Suppressor macrophage (primary cell): Measurements from ENCODE around the gene GMPPA.

ENCODE experiments used
- DNase-seq, 4 experiments: peaks; one replicate each; pipeline ENCODE4 v3.0.0-alpha.2; 2020 to 2022
- total RNA-seq, 17 experiments: gene quantifications; one replicate each; lab custom pipeline; 2026; ENCODE audit warnings: mixed read lengths in 6 of 17, inconsistent platforms in 3 of 17; lab: John Stamatoyannopoulos, UW

GMPPA gene
- total RNA-seq, result 25.4 to 51.7 (median 32.3) reads per million in 17 experiments

DNA sequence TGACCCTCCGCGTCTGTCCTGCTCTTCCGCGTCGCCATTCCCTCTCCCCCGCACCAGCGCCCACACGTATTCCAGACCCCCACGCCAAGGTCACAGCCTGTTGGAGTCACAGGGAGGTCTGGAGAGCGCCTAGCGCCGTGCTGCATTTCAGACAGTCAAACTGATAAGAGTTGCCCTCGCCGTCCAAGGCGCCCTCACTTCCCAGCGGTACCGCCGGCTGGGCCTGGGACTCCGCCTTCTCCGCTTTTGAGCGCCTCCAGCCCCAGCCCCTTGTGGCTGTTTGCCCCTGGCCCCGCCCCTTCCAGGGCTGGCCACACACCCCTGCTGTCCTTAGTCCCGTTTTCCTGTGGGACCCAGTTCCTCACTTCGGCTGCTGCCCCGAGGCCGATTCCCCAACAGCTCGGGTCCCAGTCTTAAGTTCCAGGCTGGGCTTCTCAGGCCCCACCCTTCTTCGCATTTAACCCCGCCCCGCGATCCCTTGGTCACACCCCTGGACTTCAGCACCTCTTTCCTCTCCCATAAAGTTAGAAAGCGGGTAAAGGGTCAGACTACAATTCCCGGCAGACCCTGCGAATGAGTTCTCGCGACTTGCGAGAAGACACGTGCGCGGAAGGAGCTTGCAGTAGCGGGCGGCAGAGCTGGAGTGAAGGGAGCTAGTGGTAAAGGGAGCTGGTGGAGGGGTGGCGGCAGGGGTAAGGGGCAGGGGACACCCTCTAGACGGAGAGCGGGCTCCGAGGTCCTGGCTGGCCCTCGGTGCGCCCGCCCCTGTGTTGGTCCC, at the start of gene GMPPA:
Gene GMPPA, plus strand, starts transcription at position 612 of the 778 bp plus-strand sequence. CDS start 1,085 bp downstream, outside the sequence.
- peak; percentile 96 to 99 (median 98) for DNase-seq

- no peak for DNase-seq
These were observed 49.1 kb upstream of the GMPPA start for GRCh38 chr2:219449609-219450008.

DNA sequence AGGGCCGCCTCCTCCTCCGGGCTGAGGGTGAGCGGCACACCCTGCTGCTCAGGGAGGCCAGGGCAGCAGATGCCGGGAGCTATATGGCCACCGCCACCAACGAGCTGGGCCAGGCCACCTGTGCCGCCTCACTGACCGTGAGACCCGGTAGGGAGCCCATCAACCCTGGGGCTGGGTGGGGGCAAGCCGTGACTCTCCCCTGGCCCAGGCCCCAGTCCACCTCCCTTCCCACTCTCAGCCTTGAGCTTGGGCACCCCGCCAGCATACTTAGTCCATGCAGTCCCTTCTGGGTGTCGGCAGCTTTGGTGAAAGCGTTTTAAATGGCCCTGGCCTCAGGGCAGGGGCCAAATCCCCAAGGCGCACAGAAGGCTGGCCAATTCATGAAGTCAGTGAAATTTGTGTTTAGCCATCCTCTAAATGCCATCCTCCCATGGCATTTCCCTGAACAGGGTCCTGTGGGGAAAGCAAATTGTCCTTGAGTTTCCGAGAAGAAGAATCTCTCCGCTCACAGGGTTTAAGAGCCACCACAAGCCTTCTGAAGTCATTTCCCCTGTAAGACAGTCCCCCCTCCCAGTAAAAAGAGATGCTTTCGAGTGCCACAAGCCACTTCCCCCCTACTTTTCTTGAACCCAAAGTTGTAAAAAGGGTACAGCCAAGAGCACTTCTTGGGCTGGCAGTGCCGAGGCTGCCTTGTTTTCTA, 46.9 kb upstream of the GMPPA start:
- DNase-seq, result no peak

DNA sequence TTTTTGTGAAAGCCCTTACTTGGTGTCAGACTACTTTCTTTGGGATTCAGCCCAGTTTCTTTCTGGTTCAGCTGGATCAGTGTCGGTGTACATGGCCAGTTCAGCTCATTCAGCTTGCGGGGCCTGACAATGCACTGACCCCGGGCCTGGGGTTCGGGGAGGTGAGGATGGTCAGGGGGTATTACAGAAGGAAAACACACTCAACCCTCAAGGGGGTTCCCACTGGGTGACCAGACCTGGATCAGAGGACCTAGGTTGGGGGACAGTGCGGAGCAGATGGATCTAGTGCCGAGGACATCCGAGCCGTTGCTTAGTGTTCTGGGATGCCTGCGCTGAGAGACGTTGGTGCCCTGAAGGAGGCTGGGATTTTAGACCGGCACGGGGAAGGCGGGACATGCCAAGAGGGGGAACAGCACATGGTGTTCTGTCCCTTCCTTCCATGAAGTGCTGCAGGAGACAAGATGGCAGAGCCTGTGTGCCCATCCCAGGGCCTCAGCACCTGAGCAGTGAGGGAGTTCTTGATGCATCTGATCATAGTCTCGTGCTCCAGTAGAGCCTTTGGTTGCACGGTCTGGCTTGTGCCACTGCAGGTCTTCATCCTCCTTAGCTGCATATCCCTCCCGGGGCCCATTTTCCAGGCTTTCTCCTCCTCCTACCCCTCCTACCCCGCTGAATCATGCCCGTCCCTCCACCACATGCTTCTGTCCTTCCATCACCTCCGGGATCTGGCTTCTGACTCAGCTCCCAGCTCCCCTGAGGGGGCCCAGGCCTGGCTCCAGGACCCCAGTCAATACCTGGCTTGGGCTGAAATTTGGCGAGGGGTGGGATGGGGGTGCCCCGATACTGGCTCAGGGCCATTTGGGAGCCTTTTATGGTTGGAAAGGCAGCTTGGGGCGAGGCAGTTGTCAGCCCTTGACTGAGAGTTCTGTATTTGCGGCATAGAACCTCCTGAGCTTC, 46.1 kb upstream of the GMPPA start:
- DNase-seq, result no peak

GRCh38 chr2:219453671-219454590, 44.8 kb upstream of the GMPPA start:
- no peak for DNase-seq

DNA sequence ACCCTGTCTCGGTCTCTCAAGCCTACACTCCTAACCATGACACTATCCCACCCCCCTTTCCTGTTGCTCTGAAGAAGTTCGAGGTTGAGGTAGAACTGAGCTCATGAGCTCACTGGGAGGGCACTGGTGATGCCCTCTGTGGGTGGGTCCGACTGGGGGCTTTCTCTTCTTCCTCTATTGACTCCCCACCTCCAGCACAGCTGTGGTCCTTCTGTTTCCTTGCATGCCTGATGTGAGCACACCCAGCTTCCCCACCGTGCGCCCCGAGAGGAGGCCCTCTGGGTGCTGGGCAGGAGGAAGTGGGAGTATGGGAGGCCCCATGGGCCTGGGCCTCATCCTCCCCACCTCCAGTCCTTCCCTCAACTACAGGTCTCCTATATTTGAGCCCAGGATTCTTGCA, 43.1 kb upstream of the GMPPA start:
- peak; percentile 28 to 69 (median 60) for DNase-seq

DNA sequence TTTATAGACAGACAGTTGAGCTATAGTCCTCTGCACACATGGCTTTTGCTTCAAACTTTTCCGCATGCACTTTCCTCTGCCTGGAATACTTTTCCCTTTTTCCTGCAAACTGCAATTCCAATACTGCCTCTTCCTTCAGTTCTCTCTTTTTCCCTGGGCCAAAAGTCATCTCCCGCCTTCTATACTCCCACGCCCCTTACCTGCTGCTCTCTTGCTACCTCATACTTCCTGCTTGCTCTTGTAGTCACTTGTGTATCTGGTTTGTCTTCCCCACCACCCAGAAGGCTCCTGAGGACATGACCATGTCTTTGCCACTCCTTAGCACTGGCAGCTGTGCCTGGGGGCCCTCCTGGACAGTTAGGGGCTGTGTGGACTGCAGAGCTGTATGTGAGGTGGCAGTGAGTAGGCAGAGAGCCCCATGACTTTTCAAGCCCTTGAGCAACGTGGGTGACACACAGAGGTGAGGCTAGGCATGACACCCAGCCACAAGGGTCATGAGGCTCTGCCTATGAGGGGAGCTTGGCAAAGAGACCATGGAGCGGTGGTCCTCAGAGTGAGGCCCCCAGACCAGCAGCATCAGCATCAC, 40.8 kb upstream of the GMPPA start:
- DNase-seq, result peak; percentile 62 to 81 (median 74)

DNA sequence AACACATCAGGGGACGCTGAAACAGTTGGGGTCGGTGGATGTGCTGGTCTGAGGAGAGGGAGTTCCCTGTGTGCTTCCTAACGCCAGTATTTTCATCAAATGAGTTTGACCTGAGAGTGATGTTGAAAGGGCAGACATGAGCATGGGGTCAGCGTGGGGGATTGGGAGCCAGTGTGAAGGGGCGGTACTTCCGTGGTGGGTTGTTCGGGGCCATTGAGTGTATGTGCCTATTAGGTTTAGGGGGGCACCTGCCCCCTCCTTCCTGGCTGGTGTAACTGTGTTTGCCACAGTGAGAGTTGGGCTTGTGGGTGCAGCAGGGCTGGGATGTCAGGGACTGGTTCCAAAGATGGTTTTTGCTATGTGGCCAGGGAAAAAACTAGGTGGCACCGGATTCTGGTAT, 39.7 kb upstream of the GMPPA start:
- no peak for DNase-seq

DNA sequence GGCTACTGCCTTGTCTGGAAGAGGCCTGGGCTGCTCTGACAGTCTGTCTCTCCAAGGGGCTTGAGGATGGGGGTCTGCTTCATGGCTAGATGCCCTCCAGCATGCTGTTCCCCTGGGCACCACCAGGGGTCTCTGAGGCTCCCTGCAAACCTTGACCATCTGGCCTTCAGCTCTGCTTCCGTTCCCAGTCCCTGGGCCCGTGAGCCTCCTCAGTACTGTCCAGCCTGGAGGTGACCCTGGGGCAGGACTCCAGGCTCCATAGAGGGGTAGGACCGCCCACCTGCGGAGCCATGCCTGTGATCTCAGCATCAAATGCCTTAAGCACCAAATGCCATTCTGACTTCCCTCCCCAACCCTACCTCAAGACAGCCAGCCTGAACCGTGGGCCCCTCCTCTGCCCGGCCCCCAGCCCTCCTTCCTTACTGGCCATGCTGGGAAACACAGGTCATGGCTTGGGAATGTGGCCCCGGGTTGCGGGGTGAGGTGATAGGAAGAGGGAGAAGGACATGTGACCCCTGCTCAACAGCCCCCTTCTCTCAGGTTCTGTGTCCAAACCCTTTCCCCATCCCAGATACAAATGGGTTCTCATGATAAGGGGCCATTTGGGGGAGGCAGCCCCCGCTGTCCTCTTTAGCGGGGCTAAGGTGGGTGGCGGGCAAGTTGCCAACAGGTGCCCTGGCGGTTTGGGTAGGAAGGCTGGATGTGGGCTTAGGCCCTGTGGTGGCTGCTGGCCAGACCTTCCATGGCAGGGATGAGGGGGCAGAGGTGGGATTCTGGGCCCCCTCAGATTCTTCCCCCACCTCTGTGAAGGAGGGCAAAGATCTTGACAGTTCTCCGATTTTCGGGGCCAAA, 39.0 kb upstream of the GMPPA start:
- peak; percentile 63 to 80 (median 66) for DNase-seq

- no peak for DNase-seq
These were observed 38.2 kb upstream of the GMPPA start for GRCh38 chr2:219460424-219460926.

GRCh38 chr2:219461047-219461514, 37.6 kb upstream of the GMPPA start:
- no peak for DNase-seq

DNA sequence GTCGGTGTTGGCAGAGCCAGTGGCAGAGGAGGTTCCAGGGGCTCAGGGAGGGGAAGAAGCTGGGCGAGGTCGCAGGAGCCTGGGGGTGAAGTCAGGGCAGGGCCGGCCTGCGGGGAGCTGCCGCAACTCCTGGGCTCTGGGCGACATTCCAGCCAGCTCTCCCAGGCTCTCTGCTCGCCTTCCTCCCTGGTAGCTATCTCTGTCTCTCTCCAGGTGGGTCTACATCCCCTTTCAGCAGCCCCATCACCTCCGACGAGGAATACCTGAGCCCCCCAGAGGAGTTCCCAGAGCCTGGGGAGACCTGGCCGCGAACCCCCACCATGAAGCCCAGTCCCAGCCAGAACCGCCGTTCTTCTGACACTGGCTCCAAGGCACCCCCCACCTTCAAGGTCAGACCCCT, 37.0 kb upstream of the GMPPA start:
- no peak for DNase-seq

DNA sequence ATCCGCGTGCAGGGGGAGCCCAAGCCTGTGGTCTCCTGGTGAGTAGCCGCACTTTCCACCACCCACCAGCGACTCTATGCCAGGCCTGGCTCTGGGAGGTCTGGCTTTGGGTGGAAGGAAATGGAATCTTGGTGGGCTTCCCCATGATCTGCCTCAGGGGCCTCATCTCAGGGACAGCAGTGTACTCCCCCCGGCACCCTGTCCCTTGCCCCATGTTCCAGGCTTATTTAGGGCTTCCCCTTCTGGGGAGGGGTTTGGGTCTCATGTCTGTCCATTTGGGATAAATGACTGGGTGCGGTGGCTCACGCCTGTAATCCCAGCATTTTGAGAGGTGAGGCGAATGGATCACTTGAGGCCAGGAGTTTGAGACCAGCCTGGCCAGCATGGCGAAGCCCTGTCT, 36.3 kb upstream of the GMPPA start:
- DNase-seq, result no peak

DNA sequence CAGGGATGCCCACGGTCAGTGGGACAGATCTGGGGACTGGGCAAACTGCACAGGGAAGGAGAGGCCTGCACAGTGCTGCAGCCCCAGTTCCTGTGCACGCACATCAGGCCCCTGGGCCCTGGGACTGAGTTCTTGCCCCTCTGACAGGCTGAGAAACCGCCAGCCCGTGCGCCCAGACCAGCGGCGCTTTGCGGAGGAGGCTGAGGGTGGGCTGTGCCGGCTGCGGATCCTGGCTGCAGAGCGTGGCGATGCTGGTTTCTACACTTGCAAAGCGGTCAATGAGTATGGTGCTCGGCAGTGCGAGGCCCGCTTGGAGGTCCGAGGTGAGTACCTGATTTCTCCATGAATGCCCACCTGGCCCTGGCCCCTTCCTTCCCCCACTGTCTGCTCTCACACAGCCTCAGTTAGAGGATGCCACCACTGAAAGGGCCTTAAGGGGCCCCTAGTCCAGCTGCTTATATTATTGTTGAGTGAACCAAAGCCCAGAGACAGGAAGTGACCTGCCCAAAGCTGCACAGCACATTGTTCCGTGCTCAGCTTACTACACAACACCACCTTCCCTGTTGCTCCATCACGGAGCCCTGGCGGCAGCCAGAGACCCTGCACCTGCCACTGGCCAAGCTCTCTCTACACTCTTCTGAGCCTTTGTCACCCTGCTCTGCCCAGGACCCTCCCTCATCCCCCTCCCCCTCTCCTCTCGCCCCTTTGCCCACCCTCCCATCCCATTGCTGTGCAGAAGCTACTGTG, 34.2 kb upstream of the GMPPA start:
- no peak for DNase-seq

GRCh38 chr2:219465659-219466561, 32.8 kb upstream of the GMPPA start:
- DNase-seq, result no peak

DNA sequence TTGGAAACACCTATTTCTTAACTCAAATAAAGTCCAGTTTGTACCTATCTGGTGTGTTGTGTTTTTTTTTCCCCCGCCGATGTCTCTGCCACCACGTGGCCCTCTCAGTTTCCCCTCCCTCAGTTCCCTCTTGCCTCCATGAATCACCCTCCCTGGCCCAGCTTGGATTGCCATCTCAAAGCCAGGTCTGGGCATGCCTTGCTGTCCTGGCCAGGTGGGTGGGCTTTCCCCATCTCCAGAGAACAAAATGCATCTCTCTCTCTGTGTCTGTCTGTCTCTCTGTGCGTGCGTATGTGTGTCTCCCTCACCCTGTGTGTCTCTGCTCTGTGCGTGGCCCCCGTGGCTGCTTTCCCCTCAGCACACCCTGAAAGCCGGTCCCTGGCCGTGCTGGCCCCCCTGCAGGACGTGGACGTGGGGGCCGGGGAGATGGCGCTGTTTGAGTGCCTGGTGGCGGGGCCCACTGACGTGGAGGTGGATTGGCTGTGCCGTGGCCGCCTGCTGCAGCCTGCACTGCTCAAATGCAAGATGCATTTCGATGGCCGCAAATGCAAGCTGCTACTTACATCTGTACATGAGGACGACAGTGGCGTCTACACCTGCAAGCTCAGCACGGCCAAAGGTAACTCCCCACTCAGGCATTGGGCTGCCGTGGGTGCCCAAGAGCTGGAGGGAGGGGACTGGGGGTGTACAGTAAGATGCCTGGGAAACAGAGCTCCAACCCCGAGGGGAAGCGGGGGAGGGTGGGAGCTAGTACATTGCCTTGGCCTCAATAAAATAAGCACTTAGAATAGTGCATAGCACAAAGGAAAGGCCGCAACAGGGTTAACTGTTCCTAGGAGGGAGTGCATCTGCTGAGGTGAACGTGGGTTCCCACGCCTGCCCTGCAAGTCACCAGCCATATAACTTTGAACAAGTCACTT, 31.6 kb upstream of the GMPPA start:
- no peak for DNase-seq

- no peak for DNase-seq
These were observed 31.0 kb upstream of the GMPPA start for GRCh38 chr2:219467736-219468075.
